Measurements from ENCODE around the gene UBAP1. TPM values are rescaled to one million over a fixed set of nuclear protein-coding genes. Genes with fewer than 3 reads are reported as not detected.

The UBAP1 gene
- polyA plus RNA-seq, 3 donors, result 32.5 to 44.5 (median 39.2) TPM

GRCh38 chr9:34275811-34276210 is 97.0 kb downstream of the UBAP1 start:
- intact Hi-C loops (cut with micrococcal nuclease), result no loop called here
- Histone ChIP-seq H3K36me3 (replicated peaks in 1 of 2; ENCODE audit: control insufficient read depth in 1 of 2, insufficient read depth in 2 of 2, low read length in 2 of 2) (peaks cover 0 to 23% of the 10 kb centered on the region in 2 donors), H3K9me3 (replicated peaks in 1 of 2; ENCODE audit: control insufficient read depth in 1 of 2, insufficient read depth in 1 of 2, low read length in 2 of 2) (no peaks in the 10 kb centered on the region), H4K20me1 (ENCODE audit: insufficient read depth, low read length) (no peaks in the 10 kb centered on the region), H3K4me1 (ENCODE audit: control insufficient read depth in 1 of 2, insufficient read depth in 2 of 2, low read length in 2 of 2) (no peaks in the 10 kb centered on the region), H3K4me2 (replicated peaks; ENCODE audit: extremely low read depth, low read length, poor library complexity, severe bottlenecking) (no peak overlapping the region), H3K27ac (ENCODE audit: low read depth in 1 of 2, low read length in 2 of 2) (no peak overlapping the region), H2AFZ (ENCODE audit: insufficient read depth, low read depth, low read length, poor library complexity, severe bottlenecking) (no peak overlapping the region), H3K9ac (ENCODE audit: insufficient read depth, low read length, poor library complexity, severe bottlenecking) (no peak overlapping the region), H3K27me3 (ENCODE audit: control insufficient read depth in 2 of 2, insufficient read depth in 2 of 2, low read length in 2 of 2) (no peaks in the 10 kb centered on the region), H3K79me2 (ENCODE audit: insufficient read depth, low read length) (no peaks in the 10 kb centered on the region), H3K4me3 (replicated peaks in 1 of 3; ENCODE audit: low read depth in 2 of 3, low read length in 3 of 3) (no peak overlapping the region)
- 100% methylated on average over 4 of the region's 6 CpGs for WGBS (ENCODE audit: insufficient coverage)
- H3K36me3 Mint-ChIP-seq, result peaks cover 20 to 23% of the 10 kb centered on the region in 2 donors
- H3K27ac Mint-ChIP-seq, result no peak overlapping the region
- peaks cover 3% of the 10 kb centered on the region for H3K4me1 Mint-ChIP-seq
- TF ChIP-seq, protein P1, sequence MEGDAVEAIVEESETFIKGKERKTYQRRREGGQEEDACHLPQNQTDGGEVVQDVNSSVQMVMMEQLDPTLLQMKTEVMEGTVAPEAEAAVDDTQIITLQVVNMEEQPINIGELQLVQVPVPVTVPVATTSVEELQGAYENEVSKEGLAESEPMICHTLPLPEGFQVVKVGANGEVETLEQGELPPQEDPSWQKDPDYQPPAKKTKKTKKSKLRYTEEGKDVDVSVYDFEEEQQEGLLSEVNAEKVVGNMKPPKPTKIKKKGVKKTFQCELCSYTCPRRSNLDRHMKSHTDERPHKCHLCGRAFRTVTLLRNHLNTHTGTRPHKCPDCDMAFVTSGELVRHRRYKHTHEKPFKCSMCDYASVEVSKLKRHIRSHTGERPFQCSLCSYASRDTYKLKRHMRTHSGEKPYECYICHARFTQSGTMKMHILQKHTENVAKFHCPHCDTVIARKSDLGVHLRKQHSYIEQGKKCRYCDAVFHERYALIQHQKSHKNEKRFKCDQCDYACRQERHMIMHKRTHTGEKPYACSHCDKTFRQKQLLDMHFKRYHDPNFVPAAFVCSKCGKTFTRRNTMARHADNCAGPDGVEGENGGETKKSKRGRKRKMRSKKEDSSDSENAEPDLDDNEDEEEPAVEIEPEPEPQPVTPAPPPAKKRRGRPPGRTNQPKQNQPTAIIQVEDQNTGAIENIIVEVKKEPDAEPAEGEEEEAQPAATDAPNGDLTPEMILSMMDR (IDR thresholded peaks at IDR 0.05), result no peak
- DNase-seq, result no peak
- no peaks in the 10 kb centered on the region for H3K27me3 Mint-ChIP-seq (ENCODE audit: low read depth in 3 of 3)
- H3K9me3 Mint-ChIP-seq, result no peaks in the 10 kb centered on the region
- H3K4me3 Mint-ChIP-seq, result no peak overlapping the region

GRCh38 chr9:34276772-34277171 is 97.9 kb downstream of the UBAP1 start:
- H3K27ac ChIP-seq (ENCODE audit: low read depth in 1 of 2, low read length in 2 of 2), result no peak overlapping the region
- Mint-ChIP-seq H3K27ac (no peak overlapping the region), H3K36me3 (peaks cover 14 to 15% of the 10 kb centered on the region in 2 donors), H3K9me3 (no peaks in the 10 kb centered on the region), H3K4me3 (no peak overlapping the region), H3K27me3 (ENCODE audit: low read depth in 3 of 3) (no peaks in the 10 kb centered on the region), H3K4me1 (peaks cover 3% of the 10 kb centered on the region)
- no peak overlapping the region for H2AFZ ChIP-seq (ENCODE audit: insufficient read depth, low read depth, low read length, poor library complexity, severe bottlenecking)
- H3K9me3 ChIP-seq (replicated peaks in 1 of 2; ENCODE audit: control insufficient read depth in 1 of 2, insufficient read depth in 1 of 2, low read length in 2 of 2), result no peaks in the 10 kb centered on the region
- WGBS (ENCODE audit: insufficient coverage), result 100% methylated on average over 1 of the region's 3 CpGs
- H3K9ac ChIP-seq (ENCODE audit: insufficient read depth, low read length, poor library complexity, severe bottlenecking), result no peak overlapping the region
- H3K27me3 ChIP-seq (ENCODE audit: control insufficient read depth in 2 of 2, insufficient read depth in 2 of 2, low read length in 2 of 2), result no peaks in the 10 kb centered on the region
- H3K36me3 ChIP-seq (replicated peaks in 1 of 2; ENCODE audit: control insufficient read depth in 1 of 2, insufficient read depth in 2 of 2, low read length in 2 of 2), result peaks cover 0 to 14% of the 10 kb centered on the region in 2 donors
- DNase-seq, result no peak
- no peaks in the 10 kb centered on the region for H3K4me1 ChIP-seq (ENCODE audit: control insufficient read depth in 1 of 2, insufficient read depth in 2 of 2, low read length in 2 of 2)
- no peak overlapping the region for H3K4me2 ChIP-seq (replicated peaks; ENCODE audit: extremely low read depth, low read length, poor library complexity, severe bottlenecking)
- H3K4me3 ChIP-seq (replicated peaks in 1 of 3; ENCODE audit: low read depth in 2 of 3, low read length in 3 of 3), result no peak overlapping the region
- no peaks in the 10 kb centered on the region for H3K79me2 ChIP-seq (ENCODE audit: insufficient read depth, low read length)
- intact Hi-C loops (cut with micrococcal nuclease), result no loop called here
- H4K20me1 ChIP-seq (ENCODE audit: insufficient read depth, low read length), result no peaks in the 10 kb centered on the region
- TF ChIP-seq, protein P1 (IDR thresholded peaks at IDR 0.05), result no peak

All from CD14-positive monocyte (primary cell).